NCI-H2029 treated with DMSO at 0.1 percent for 48 hours (cell line): ENCODE measurements around the gene ANKRD11.
"Not testable (repeated sequence)": the region's sequence is repeated elsewhere in the genome, so short reads cannot be mapped to it uniquely, and the experiment has no call there.

Source experiments
- DNase-seq: peaks from one replicate; lab custom pipeline; 2025; lab: John Stamatoyannopoulos, UW

The ANKRD11 gene

DNA sequence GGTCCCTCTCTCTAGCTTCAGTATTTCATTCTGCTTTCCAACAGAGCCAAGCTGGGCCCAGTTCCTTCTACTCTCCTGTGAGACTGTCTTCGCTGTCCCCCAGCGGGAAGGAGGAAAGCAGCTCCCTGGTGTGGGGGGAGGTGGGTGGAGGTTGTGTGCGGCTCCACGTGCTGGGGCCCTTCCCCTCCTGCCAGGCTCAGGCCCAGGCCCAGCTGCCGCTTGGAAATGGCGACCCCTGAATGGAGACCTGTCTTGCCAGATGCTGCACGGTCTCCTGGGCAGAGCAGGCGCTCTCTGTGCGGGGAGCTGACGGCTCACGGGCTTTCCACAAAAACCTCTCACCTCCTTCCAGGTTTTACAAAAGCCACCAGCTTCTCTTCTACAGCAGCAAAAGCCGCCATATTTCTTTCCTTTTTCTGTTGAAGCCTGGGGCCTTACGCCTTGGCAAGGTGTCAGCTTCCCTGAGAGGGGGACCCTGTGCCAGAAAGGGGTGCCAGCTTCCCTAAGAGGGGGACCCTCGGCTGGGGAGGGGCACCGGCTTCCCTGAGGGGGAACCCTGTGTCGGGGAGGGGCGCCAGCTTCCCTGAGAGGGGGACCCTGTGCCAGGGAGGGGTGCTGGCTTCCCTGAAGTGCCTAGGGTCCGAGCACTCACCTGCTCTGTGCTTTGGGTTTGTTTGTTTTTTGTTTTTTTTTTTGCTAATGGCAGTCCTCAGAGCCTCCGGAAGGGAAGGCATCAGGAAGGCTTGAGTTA lies 225.4 kb downstream of the ANKRD11 start:
- DNase-seq, result no peak

GRCh38 chr16:89261691-89262563 lies 228.4 kb downstream of the ANKRD11 start:
- DNase-seq, result no peak

DNA sequence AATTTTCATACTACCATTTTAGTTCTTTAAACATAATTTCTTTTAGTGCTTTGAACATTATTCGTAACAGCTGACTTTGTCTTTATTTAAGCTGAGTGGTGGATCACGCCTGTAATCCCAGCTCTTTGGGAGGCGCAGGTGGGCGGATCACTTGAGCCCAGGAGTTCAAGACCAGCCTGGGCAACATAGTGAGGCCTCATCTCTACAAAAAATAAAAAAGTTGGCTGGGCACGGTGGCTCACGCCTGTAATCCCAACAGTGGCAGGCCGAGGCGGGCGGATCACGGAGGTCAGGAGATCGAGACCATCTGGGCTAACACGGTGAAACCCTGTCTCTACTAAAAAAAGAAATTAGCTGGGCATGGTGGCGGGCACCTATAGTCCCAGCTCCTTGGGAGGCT lies 230.5 kb downstream of the ANKRD11 start:
- not testable (repeated sequence) for DNase-seq

- no peak for DNase-seq
Observed at GRCh38 chr16:89257757-89258465, 232.4 kb downstream of the ANKRD11 start.

DNA sequence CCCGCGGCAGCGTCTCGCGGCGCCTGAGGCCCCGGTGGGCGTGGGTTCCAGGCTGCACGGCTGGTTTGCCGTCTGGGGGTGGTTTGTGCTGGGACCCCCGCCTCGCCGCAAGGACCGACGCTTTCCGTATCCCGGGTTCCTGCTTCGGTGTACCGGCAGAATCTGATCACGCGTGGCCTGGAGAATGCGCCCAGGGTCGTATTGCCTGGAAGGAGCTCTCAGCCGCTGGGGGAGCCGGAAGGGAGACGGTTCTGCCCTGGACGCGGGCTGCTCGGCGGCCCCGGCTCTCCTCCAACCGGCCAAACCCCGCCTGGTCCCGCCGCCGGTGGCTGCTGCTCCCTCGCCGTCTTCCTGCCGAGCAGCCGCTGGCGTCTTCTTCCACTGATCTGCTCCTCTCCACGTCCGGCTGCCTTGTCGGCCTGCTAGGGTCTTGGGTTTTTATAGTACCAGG lies 233.1 kb downstream of the ANKRD11 start:
- no peak for DNase-seq

GRCh38 chr16:89256651-89257254 lies 233.6 kb downstream of the ANKRD11 start:
- DNase-seq, result peak; percentile 7

DNA sequence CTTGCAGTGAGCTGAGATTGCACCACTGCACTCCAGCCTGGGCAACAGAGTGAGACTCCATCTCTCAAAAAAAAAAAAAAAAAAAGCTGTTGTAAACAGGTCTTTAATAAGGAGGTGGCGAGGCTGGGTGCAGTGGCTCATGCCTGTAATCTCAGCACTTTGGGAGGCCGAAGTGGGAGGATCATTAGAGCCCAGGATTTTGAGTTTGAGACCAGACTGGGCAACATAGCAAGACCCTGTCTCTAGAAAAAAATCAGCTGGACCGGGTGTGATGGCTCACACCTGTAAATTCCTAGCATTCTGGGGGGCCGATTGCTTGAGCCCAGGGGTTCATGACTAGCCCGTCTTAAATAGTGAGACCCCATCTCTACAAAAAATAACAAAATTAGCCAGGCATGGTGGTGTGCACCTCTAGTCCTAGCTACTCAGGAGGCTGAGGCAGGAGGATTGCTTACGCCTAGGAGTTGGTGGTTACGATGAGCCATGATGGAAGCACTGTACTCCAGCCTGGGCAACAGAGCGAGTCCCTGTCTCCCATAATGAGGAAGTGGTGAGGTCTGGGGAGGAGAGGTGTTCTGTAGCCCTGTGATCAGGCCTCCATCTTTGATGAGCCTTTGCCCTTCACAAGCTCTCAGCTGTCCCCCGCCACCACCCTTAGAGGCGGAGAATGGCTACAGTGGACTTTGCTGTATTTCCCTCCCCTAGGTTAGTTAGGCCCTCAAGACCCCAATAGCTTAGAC lies 236.6 kb downstream of the ANKRD11 start:
- no peak for DNase-seq

DNA sequence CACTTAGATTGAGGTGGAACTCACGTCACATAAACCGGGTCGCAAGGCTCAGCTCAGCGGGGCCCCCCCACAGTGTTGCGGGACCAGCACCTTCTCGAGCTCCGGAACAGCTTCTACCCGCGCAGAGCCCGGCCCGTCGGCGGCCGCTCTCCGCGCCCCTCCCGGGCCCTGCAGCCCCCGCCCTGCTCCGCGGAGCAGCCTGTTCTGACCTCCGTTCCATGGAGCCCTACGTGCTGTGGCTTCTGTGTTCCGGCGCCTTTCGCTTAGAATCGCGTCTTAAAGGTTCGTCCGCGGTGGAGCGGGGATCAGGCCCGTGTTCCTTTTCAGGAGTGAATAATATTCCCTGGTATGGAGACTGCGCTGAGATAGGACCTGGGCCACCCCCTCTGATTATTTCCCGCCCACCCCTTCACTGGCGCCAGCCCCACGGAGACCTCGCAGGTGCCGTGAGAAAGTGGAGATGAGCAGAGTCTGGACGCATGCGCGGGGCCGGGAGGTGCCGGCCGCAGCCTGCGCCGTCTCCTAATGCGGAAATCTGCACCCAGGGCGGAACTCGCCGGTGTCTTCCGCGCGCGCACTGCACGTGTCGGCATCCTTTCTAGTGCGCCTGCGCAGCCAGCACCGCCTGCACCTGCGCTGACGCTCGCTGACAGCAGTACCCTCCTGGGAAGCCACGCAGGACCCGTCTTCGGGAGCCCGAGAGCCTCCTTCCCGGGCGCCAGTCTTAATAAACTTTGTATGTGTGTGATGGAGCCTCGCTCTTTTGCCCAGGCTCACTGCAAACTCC lies 242.0 kb downstream of the ANKRD11 start:
- DNase-seq, result no peak

- not testable (repeated sequence) for DNase-seq
Observed at GRCh38 chr16:89247734-89248075, 242.7 kb downstream of the ANKRD11 start.

GRCh38 chr16:89246903-89247733 lies 243.2 kb downstream of the ANKRD11 start:
- peak; percentile 6 for DNase-seq

DNA sequence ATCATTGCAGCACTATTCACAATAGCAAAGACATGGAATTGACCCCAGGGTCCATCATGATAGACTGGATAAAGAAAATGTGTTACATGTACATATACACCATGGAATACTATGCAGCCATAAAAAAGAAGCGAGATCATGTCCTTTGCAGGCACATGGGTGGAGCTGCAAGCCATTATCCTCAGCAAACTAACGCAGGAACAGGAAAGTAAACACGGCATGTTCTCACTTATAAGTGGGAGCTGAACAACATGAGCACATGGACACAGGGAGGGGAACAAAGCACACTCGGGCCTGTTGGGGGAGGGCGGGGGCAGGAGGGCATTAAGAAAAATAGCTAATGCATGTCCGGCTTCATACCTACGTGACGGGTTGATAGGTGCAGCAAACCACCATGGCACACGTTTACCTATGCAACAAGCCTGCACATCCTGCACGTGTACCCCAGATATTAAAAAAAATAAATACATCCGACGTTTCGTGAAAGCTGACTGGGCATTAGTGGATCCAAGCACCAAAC lies 243.9 kb downstream of the ANKRD11 start:
- no peak for DNase-seq

GRCh38 chr16:89244754-89245153 lies 245.6 kb downstream of the ANKRD11 start:
- DNase-seq, result no peak

DNA sequence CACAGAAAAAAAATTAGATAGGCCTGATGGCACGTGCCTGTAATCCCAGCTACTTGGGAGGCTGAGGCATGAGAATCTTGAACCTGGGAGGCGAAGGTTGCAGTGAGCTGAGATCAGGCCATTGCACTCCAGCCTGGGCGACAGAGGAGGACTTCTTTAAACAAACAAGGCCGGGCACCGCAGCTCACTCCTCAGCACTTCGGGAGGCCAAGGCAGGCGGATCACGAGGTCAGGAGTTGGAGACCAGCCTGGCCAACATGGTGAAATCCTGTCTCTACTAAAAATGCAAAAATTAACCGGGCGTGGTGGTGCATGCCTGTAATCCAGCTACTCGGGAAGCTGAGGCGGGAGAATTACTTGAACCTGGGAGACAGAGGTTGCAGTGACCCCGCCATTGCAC lies 246.1 kb downstream of the ANKRD11 start:
- DNase-seq, result not testable (repeated sequence)

DNA sequence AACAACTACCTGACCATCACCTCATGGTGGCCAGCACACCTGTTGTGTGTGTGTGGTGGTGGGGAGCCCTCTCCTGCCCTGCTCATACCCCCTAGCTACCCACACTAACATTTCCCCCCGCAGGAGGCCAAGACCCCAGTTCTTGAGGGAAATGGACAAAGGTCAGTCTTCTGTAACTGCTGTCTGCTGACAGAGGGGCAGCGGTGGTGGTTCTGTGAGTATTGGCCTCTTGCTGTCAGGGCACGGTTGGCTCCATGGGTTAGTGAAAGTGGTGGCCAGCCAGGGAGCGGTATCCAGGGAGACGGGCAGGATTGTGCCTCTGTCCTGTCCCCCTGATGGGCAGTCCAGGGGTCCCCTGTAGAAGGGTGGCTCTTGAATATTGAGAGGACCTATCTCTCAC lies 246.7 kb downstream of the ANKRD11 start:
- no peak for DNase-seq

DNA sequence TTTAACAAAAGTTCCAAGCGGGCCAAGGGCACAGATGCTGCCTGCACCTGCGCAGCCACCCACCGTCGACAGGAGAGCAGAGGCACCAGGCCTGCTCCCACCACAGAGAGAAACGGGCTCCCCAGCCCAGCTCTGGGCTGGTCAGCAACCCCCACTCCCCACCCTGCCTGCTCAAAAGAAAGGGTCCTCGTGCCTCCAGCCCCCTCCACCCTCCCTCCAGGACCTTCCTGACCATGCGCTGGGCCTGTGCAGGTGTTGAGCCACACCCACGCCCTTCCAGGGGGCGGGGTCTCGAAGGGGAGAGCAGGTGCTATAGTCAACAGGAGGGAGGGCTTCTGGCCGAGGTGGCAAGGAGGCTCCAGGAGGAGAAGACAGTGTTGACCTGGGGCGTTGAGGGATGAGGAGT lies 247.6 kb downstream of the ANKRD11 start:
- no peak for DNase-seq

- no peak for DNase-seq
Observed at GRCh38 chr16:89241187-89242007, 249.0 kb downstream of the ANKRD11 start.

GRCh38 chr16:89237733-89238132 lies 252.6 kb downstream of the ANKRD11 start:
- DNase-seq, result no peak

DNA sequence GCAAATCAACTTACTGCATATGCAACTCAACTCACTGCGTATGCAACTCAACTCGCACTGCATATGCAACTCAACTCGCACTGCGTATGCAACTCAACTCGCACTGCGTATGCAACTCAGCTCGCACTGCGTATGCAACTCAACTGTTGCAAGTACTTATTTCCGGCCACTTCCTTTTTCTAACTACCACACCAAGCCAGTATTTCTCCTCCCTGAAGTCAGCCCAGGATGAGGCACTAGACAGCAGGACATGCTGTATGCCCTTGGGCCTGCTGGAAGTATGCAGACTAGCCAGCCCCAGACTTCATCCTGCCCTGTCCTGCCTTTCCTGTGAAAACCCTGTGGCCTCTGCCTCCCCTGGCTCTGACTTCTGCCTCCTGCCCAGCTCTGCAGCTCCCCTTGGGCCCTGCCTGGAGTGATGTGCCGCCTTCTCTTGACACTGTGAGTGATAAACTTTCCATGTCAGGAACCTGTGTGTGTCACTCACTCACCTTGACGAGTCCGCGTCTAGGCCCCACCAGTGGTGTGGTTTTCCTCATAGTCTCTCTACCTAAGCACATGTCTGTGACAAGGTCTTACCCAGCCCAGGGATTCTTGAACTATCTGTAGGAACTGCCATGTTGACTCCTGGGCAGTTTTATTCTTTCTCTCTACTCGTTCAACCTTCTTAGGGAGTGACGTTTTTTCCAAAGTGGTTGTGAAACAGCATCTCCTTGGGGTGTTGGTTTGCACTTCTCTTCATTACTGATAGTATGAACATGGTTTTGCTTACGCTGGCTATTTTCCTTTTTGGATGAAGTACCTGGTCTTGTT lies 256.5 kb downstream of the ANKRD11 start:
- DNase-seq, result no peak
